ENCODE data around the gene NARF.

The NARF gene

DNA sequence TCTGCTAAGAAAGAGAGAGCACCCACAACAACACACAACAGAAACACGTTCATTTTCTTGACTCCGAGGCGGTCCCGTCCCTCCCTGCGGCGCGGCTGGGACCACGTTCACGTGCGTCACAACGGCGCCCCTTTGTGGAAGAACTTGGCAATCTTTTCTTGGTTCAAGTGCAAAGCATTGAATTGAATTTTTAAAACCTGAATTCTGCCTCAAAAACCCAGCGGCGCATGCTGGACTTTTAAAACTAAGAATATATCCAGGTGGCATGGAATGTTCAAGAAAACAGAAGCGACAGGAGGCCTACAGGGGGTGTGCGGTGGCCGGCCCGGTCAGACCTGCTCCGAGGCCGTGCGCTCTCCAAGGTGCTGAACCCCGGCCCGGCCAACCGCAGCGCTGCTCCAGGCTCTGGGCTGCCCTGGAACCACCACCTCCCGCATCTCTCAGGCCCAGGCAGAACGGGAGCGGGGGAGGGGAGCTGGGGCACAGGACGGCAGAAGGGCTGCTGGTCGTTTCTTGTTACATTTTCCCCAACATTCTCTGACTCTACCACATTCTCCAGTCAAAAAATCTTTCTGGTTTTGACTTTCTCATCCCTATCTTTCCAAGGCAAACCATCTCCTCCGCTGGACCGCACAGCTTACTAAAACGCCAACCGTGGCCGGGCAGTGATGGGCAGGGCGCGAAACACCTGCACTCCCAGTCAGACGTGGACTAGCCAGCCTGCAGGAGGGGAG lies 43.8 kb upstream of the NARF start:
- Histone ChIP-seq H3K9me3 (ENCODE audit: control extremely low read depth in 1 of 5, control insufficient read depth in 4 of 5, insufficient read depth in 2 of 5, low read depth in 1 of 5, low read length in 4 of 5) (no peaks in the 10 kb centered on the region), H3K27ac (ENCODE audit: insufficient read depth in 1 of 2, low read depth in 1 of 2, low read length in 2 of 2, poor library complexity in 1 of 2, severe bottlenecking in 2 of 2) (no peak overlapping the region), H3K27me3 (replicated peaks in 2 of 5; ENCODE audit: control insufficient read depth in 4 of 5, insufficient read depth in 5 of 5, low read length in 4 of 5) (no peaks in the 10 kb centered on the region), H3K4me3 (ENCODE audit: control insufficient read depth in 1 of 7, extremely low read depth in 1 of 7, insufficient read depth in 4 of 7, low read depth in 2 of 7, low read length in 6 of 7) (peak overlapping the region in 2 of 7 experiments; percentile 14 to 58), H3K36me3 (ENCODE audit: control insufficient read depth in 4 of 4, insufficient read depth in 4 of 4, low read length in 3 of 4) (peaks cover 4 to 9% (median 8%) of the 10 kb centered on the region in 4 experiments), H3K4me1 (ENCODE audit: control extremely low read depth in 1 of 4, control insufficient read depth in 4 of 4, insufficient read depth in 4 of 4, low read length in 3 of 4) (peaks cover 11 to 23% (median 14%) of the 10 kb centered on the region in 4 experiments)
- ChIA-PET CTCF (interaction anchor here (0.8 to 2.7 kb wide), 7 partner anchors 13 to 69 kb away, joined by 3 to 9 read pairs (median 4); partner anchors contain the start of gene UTS2R), POLR2A (no interaction called here)
- peak; percentile 75 to 87 (median 84) for DNase-seq
- 22% methylated on average over 32 of the region's 38 CpGs for WGBS (ENCODE audit: insufficient coverage)

- Histone ChIP-seq H3K4me3 (ENCODE audit: control insufficient read depth in 1 of 7, extremely low read depth in 1 of 7, insufficient read depth in 4 of 7, low read depth in 2 of 7, low read length in 6 of 7) (no peak overlapping the region), H3K9me3 (ENCODE audit: control extremely low read depth in 1 of 5, control insufficient read depth in 4 of 5, insufficient read depth in 2 of 5, low read depth in 1 of 5, low read length in 4 of 5) (no peaks in the 10 kb centered on the region), H3K4me1 (ENCODE audit: control extremely low read depth in 1 of 4, control insufficient read depth in 4 of 4, insufficient read depth in 4 of 4, low read length in 3 of 4) (peaks cover 13 to 29% (median 18%) of the 10 kb centered on the region in 4 experiments), H3K36me3 (ENCODE audit: control insufficient read depth in 4 of 4, insufficient read depth in 4 of 4, low read length in 3 of 4) (peaks cover 4 to 9% (median 8%) of the 10 kb centered on the region in 4 experiments), H3K27ac (ENCODE audit: insufficient read depth in 1 of 2, low read depth in 1 of 2, low read length in 2 of 2, poor library complexity in 1 of 2, severe bottlenecking in 2 of 2) (no peak overlapping the region), H3K27me3 (replicated peaks in 2 of 5; ENCODE audit: control insufficient read depth in 4 of 5, insufficient read depth in 5 of 5, low read length in 4 of 5) (no peaks in the 10 kb centered on the region)
- POLR2A ChIA-PET: no interaction called here
- no peak for DNase-seq
- 98% methylated on average over 19 of the region's 26 CpGs for WGBS (ENCODE audit: insufficient coverage)
- CTCF ChIA-PET: interaction anchor here (0.8 to 2.7 kb wide), 3 partner anchors 17 to 69 kb away, joined by 3 to 9 read pairs (median 3); no protein-coding TSS in a partner anchor
Observed at GRCh38 chr17:82415336-82415735, 43.2 kb upstream of the NARF start.

GRCh38 chr17:82415786-82416185 lies 42.8 kb upstream of the NARF start:
- DNase-seq: no peak
- Histone ChIP-seq H3K27ac (ENCODE audit: insufficient read depth in 1 of 2, low read depth in 1 of 2, low read length in 2 of 2, poor library complexity in 1 of 2, severe bottlenecking in 2 of 2) (no peak overlapping the region), H3K9me3 (ENCODE audit: control extremely low read depth in 1 of 5, control insufficient read depth in 4 of 5, insufficient read depth in 2 of 5, low read depth in 1 of 5, low read length in 4 of 5) (no peaks in the 10 kb centered on the region), H3K4me3 (ENCODE audit: control insufficient read depth in 1 of 7, extremely low read depth in 1 of 7, insufficient read depth in 4 of 7, low read depth in 2 of 7, low read length in 6 of 7) (no peak overlapping the region), H3K36me3 (ENCODE audit: control insufficient read depth in 4 of 4, insufficient read depth in 4 of 4, low read length in 3 of 4) (peaks cover 4 to 10% (median 8%) of the 10 kb centered on the region in 4 experiments), H3K4me1 (ENCODE audit: control extremely low read depth in 1 of 4, control insufficient read depth in 4 of 4, insufficient read depth in 4 of 4, low read length in 3 of 4) (peaks cover 13 to 29% (median 18%) of the 10 kb centered on the region in 4 experiments), H3K27me3 (replicated peaks in 2 of 5; ENCODE audit: control insufficient read depth in 4 of 5, insufficient read depth in 5 of 5, low read length in 4 of 5) (no peaks in the 10 kb centered on the region)
- WGBS (ENCODE audit: insufficient coverage): 97% methylated on average over 5 of the region's 9 CpGs
- ChIA-PET POLR2A (no interaction called here), CTCF (interaction anchor here (0.7 to 2.8 kb wide), 4 partner anchors 34 to 83 kb away, joined by 3 to 22 read pairs (median 3); no protein-coding TSS in a partner anchor)

DNA sequence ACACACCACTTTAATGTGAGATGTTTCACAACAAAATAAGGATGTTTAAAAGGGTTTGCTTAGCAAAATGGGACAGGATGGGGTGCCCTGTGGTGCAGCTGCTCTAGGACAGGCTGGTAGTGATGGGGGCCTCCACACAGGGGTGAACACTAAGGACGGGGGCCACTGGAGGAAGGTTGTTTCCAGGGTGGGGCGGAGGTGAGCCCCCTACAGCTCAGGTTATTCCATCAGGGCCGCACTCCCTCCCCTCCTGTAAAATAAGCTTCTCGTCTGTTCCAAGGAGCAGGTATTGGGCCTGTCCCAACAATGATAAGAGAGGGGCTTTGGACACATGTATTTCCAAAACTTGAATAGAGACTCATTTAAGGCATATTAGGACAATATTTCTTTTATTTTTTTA lies 42.3 kb upstream of the NARF start:
- Histone ChIP-seq H3K9me3 (ENCODE audit: control extremely low read depth in 1 of 5, control insufficient read depth in 4 of 5, insufficient read depth in 2 of 5, low read depth in 1 of 5, low read length in 4 of 5) (no peaks in the 10 kb centered on the region), H3K36me3 (ENCODE audit: control insufficient read depth in 4 of 4, insufficient read depth in 4 of 4, low read length in 3 of 4) (peaks cover 4 to 15% (median 10%) of the 10 kb centered on the region in 4 experiments), H3K27me3 (replicated peaks in 2 of 5; ENCODE audit: control insufficient read depth in 4 of 5, insufficient read depth in 5 of 5, low read length in 4 of 5) (no peaks in the 10 kb centered on the region), H3K27ac (ENCODE audit: insufficient read depth in 1 of 2, low read depth in 1 of 2, low read length in 2 of 2, poor library complexity in 1 of 2, severe bottlenecking in 2 of 2) (no peak overlapping the region), H3K4me1 (ENCODE audit: control extremely low read depth in 1 of 4, control insufficient read depth in 4 of 4, insufficient read depth in 4 of 4, low read length in 3 of 4) (peaks cover 13 to 29% (median 18%) of the 10 kb centered on the region in 4 experiments), H3K4me3 (ENCODE audit: control insufficient read depth in 1 of 7, extremely low read depth in 1 of 7, insufficient read depth in 4 of 7, low read depth in 2 of 7, low read length in 6 of 7) (no peak overlapping the region)
- POLR2A ChIA-PET: no interaction called here
- no CpG with 5 or more reads among the region's 4 CpGs for WGBS (ENCODE audit: insufficient coverage)
- DNase-seq: no peak
- CTCF ChIA-PET: interaction anchor here (0.7 to 2.8 kb wide), 5 partner anchors 33 to 181 kb away, joined by 3 to 22 read pairs (median 3); no protein-coding TSS in a partner anchor

GRCh38 chr17:82416771-82417170 lies 41.8 kb upstream of the NARF start:
- DNase-seq: peak in 2 of 3 donors; percentile 44 to 46
- ChIA-PET CTCF (interaction anchor here (0.6 to 2.8 kb wide), 6 partner anchors 20 to 181 kb away, joined by 3 to 22 read pairs (median 3); no protein-coding TSS in a partner anchor), POLR2A (no interaction called here)
- WGBS (ENCODE audit: insufficient coverage): no CpG with 5 or more reads among the region's 6 CpGs
- H3K9me3 ChIP-seq (ENCODE audit: control extremely low read depth in 1 of 5, control insufficient read depth in 4 of 5, insufficient read depth in 2 of 5, low read depth in 1 of 5, low read length in 4 of 5): no peaks in the 10 kb centered on the region
- H3K4me1 ChIP-seq (ENCODE audit: control extremely low read depth in 1 of 4, control insufficient read depth in 4 of 4, insufficient read depth in 4 of 4, low read length in 3 of 4): peaks cover 13 to 29% (median 18%) of the 10 kb centered on the region in 4 experiments
- H3K27ac ChIP-seq (ENCODE audit: insufficient read depth in 1 of 2, low read depth in 1 of 2, low read length in 2 of 2, poor library complexity in 1 of 2, severe bottlenecking in 2 of 2): no peak overlapping the region
- peaks cover 4 to 17% (median 11%) of the 10 kb centered on the region in 4 experiments for H3K36me3 ChIP-seq (ENCODE audit: control insufficient read depth in 4 of 4, insufficient read depth in 4 of 4, low read length in 3 of 4)
- no peaks in the 10 kb centered on the region for H3K27me3 ChIP-seq (replicated peaks in 2 of 5; ENCODE audit: control insufficient read depth in 4 of 5, insufficient read depth in 5 of 5, low read length in 4 of 5)
- no peak overlapping the region for H3K4me3 ChIP-seq (ENCODE audit: control insufficient read depth in 1 of 7, extremely low read depth in 1 of 7, insufficient read depth in 4 of 7, low read depth in 2 of 7, low read length in 6 of 7)

DNA sequence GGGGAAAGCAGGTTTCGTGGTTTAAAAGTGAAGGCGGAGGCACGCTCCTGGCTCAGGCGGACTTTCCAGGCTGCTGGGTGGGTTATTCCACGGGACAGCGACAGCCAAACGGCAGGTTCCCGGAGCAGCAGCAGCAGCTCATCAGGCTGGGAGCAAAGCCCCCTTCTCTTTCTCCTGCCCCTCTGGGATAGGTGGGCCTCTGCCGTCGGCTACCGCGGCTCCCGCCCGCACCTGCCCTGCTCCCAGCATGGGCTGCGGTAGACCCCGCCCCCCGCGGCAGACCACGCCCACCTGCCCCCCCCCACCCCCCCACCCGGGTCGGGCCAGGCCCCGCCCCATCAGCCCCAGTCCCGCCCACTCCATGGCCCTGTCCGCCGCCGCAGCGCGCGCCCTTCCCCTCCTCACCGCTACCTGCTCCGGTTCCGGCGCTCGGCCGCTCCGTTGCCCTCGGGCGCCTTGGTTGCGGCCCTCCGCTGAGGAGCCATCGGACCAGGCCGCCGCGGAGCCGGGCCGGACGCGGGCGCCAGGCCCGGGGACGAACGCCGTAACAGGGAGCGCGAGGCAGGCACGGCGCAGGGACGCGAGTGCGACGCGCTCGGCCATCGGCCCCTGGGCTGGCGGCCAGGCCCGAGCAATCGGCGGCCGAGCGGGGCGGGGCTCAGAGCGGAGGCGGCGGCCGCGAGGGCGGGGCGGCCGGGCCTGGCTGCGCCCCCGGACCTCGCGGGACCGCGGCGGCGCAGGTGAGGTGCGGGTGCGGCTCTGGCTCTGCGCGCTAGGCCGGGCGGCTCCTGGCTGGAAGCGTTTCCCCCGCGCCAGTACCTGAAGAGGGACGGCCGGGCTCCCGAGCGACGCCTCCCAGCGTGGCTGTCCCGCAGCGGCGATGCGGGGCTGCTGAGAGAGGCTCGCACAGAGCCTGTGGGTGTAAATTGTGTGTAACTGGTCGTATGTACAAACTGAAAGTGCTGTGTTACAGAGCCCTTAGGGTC lies 40.2 kb upstream of the NARF start, which contains the start of the genes HEXD and OGFOD3:
Gene HEXD (plus strand): TSS at position 347 of the 986 bp plus-strand sequence. CDS start 1,453 bp downstream, outside the sequence.
Gene OGFOD3 (minus strand): TSS at position 586 of the 986 bp plus-strand sequence. CDS start 101 bp downstream, at position 485.
- ChIA-PET CTCF (interaction anchor here (0.6 to 2.8 kb wide), 12 partner anchors 16 to 183 kb away, joined by 3 to 22 read pairs (median 3); no protein-coding TSS in a partner anchor), POLR2A (interaction anchor here (0.6 to 0.8 kb wide), 2 partner anchors 55 to 101 kb away, joined by 3 to 5 read pairs; partner anchors contain the start of gene FOXK2)
- 2% methylated on average over 78 of the region's 108 CpGs for WGBS (ENCODE audit: insufficient coverage)
- Histone ChIP-seq H3K27ac (ENCODE audit: insufficient read depth in 1 of 2, low read depth in 1 of 2, low read length in 2 of 2, poor library complexity in 1 of 2, severe bottlenecking in 2 of 2) (peak within 1 kb of the TSS; percentile 33 to 82), H3K27me3 (replicated peaks in 2 of 5; ENCODE audit: control insufficient read depth in 4 of 5, insufficient read depth in 5 of 5, low read length in 4 of 5) (no peaks in the 10 kb centered on the region), H3K9me3 (ENCODE audit: control extremely low read depth in 1 of 5, control insufficient read depth in 4 of 5, insufficient read depth in 2 of 5, low read depth in 1 of 5, low read length in 4 of 5) (peaks cover 0 to 4% (median 0%) of the 10 kb centered on the region in 5 experiments), H3K36me3 (ENCODE audit: control insufficient read depth in 4 of 4, insufficient read depth in 4 of 4, low read length in 3 of 4) (peaks cover 3 to 24% (median 10%) of the 10 kb centered on the region in 4 experiments), H3K4me3 (ENCODE audit: control insufficient read depth in 1 of 7, extremely low read depth in 1 of 7, insufficient read depth in 4 of 7, low read depth in 2 of 7, low read length in 6 of 7) (peak within 1 kb of the TSS; percentile 82 to 96 (median 94)), H3K4me1 (ENCODE audit: control extremely low read depth in 1 of 4, control insufficient read depth in 4 of 4, insufficient read depth in 4 of 4, low read length in 3 of 4) (peaks cover 13 to 29% (median 18%) of the 10 kb centered on the region in 4 experiments)
- peak; percentile 80 to 91 (median 89) for DNase-seq

All from common myeloid progenitor, CD34-positive (primary cell).